ENCODE measurements around the gene SSTR1.

- TF ChIP-seq, protein P1, sequence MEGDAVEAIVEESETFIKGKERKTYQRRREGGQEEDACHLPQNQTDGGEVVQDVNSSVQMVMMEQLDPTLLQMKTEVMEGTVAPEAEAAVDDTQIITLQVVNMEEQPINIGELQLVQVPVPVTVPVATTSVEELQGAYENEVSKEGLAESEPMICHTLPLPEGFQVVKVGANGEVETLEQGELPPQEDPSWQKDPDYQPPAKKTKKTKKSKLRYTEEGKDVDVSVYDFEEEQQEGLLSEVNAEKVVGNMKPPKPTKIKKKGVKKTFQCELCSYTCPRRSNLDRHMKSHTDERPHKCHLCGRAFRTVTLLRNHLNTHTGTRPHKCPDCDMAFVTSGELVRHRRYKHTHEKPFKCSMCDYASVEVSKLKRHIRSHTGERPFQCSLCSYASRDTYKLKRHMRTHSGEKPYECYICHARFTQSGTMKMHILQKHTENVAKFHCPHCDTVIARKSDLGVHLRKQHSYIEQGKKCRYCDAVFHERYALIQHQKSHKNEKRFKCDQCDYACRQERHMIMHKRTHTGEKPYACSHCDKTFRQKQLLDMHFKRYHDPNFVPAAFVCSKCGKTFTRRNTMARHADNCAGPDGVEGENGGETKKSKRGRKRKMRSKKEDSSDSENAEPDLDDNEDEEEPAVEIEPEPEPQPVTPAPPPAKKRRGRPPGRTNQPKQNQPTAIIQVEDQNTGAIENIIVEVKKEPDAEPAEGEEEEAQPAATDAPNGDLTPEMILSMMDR (conservative IDR thresholded peaks at IDR 0.05; ENCODE audit: low read length): no peak
- no peak for TF ChIP-seq EZH2phosphoT487 (IDR thresholded peaks at IDR 0.05; ENCODE audit: borderline replicate concordance, low read depth, low read length)
These were observed 2.2 kb downstream of the SSTR1 start for GRCh38 chr14:38209572-38210557.

All from OCI-LY7 (cell line).